ENCODE data around the gene TMEM187. TPM values are rescaled to one million over a fixed set of nuclear protein-coding genes. Genes with fewer than 3 reads are reported as not detected.
A peak's percentile ranks its signal among the peaks of the same experiment; 100 is the strongest.

TMEM187 gene
- polyA plus RNA-seq, 1 experiment: 3.2 TPM

DNA sequence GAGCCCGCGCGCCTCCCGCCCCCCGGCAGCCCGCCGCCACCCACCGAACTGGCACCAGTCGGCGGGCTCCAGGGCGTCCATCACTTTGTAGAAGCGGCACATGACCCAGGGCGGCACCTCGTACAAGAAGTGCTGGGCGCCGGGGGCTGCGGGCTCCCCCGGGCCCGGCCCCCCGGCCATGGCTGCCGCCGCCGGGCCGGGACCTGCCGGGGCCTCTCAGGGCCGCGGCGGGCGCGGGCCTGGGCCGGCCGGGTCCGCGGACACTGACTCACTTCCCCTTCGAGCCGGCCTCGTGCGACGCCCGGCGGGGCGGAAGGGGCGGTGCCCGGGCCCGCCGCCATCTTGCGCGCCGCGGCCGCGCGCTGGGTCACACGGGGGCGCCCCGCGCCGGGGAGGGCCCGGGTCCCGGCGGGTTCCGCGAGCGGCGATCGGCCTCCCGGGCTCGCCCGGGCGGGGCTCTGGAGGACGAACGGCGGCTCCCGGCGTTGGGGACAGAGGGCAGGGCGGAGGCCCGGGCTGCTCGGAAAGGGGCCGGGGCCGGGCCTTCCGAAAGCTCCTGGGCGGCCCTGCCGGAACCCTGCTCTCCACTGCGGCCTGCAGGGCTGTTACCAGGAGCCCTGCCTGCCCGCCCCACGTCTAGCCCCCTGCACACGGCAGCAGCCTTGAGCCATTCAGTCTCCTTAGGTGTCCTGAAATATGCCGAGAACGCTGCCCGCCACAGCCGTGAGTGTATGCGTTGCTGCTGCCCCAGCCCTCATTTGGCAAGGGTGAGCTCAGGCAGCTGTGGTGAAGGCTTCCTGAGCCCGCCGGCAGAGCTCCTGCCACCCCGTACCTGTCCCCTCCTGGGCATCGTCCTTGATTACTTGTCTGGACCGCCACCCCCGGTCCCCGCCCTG, 47.3 kb downstream of the TMEM187 start, which contains the start of gene IRAK1:
Gene IRAK1 (minus strand): TSS at position 270 of the 896 bp plus-strand sequence. CDS start 90 bp downstream, at position 180.
- Histone ChIP-seq H3K4me3 (ENCODE audit: low read depth, low read length) (peak within 1 kb of the TSS; percentile 63), H3K27me3 (ENCODE audit: control insufficient read depth, insufficient read depth, low read length) (no peaks in the 10 kb centered on the region), H3K9me3 (ENCODE audit: control insufficient read depth, insufficient read depth, low read length) (no peaks in the 10 kb centered on the region), H3K27ac (ENCODE audit: low read depth, low read length) (peak within 1 kb of the TSS; percentile 65)
- POLR2A ChIA-PET: interaction anchor here (1.3 kb wide), 1 partner anchor 21 kb away, joined by 4 read pairs; no protein-coding TSS in a partner anchor
- DNase-seq (ENCODE audit: low read depth, low spot score): no peak
- CTCF ChIA-PET: interaction anchor here (0.5 kb wide), 1 partner anchor 11 kb away, joined by 3 read pairs; no protein-coding TSS in a partner anchor
- TF ChIP-seq, protein P1, sequence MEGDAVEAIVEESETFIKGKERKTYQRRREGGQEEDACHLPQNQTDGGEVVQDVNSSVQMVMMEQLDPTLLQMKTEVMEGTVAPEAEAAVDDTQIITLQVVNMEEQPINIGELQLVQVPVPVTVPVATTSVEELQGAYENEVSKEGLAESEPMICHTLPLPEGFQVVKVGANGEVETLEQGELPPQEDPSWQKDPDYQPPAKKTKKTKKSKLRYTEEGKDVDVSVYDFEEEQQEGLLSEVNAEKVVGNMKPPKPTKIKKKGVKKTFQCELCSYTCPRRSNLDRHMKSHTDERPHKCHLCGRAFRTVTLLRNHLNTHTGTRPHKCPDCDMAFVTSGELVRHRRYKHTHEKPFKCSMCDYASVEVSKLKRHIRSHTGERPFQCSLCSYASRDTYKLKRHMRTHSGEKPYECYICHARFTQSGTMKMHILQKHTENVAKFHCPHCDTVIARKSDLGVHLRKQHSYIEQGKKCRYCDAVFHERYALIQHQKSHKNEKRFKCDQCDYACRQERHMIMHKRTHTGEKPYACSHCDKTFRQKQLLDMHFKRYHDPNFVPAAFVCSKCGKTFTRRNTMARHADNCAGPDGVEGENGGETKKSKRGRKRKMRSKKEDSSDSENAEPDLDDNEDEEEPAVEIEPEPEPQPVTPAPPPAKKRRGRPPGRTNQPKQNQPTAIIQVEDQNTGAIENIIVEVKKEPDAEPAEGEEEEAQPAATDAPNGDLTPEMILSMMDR (IDR thresholded peaks at IDR 0.05; ENCODE audit: low read depth, low read length): no peak

DNA sequence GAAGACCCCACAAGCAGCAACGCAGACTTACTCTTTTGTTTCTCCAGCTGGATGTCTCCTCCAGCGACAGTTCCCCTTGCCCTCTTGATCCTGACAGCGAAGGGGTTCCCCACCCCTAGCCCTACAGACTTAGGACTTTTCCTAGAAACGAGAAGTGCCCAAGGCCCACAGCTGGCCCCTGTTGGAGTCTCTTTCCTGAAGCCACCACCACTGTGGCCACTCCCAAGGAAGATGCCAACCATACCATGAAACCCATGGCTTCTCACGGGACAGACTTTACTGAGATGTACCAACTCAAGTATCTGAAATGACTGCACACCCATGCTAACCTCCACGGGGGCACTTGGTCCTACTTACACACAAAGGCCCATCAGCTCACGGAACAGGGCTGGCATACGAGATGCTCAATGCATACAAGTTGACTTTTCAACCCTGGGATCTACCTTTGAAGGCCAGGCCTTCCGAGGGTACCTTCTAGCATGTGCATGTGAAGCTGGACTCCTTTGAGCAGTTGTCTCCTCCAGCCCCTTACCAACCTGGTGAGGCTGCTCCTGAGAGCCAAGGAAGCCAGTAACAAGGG, 48.1 kb downstream of the TMEM187 start:
- peak overlapping the region; percentile 65 for H3K27ac ChIP-seq (ENCODE audit: low read depth, low read length)
- ChIA-PET CTCF (interaction anchor here (0.5 kb wide), 1 partner anchor 11 kb away, joined by 3 read pairs; no protein-coding TSS in a partner anchor), POLR2A (interaction anchor here (1.3 kb wide), 1 partner anchor 20 kb away, joined by 4 read pairs; no protein-coding TSS in a partner anchor)
- TF ChIP-seq, protein P1 (IDR thresholded peaks at IDR 0.05; ENCODE audit: low read depth, low read length): no peak
- DNase-seq (ENCODE audit: low read depth, low spot score): no peak
- no peaks in the 10 kb centered on the region for H3K9me3 ChIP-seq (ENCODE audit: control insufficient read depth, insufficient read depth, low read length)
- H3K27me3 ChIP-seq (ENCODE audit: control insufficient read depth, insufficient read depth, low read length): no peaks in the 10 kb centered on the region
- H3K4me3 ChIP-seq (ENCODE audit: low read depth, low read length): peak overlapping the region; percentile 58

DNA sequence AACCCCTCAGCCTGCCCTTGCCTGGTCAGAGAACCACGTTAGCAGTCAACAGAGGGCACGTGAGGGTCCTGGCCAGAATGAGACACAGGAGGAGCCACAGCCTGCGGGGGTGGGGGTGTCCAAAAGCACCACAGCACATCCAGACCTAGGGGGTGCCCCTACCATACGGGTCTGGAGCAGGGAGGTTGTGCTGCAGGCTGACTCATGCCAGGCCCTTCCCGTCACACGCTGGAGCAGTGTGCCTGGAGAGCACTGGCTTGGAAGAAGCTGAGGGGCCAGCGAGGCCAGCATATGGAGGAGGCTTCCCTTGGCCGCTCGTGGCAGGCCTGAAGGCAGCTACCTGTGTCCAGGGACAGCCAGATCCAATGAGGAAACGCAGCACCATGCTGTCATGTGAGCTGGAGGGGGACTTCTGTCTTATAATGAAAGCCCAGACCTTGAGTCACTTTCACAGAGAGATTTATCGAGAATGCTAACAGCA, 48.6 kb downstream of the TMEM187 start:
- Histone ChIP-seq H3K27me3 (ENCODE audit: control insufficient read depth, insufficient read depth, low read length) (no peaks in the 10 kb centered on the region), H3K27ac (ENCODE audit: low read depth, low read length) (no peak overlapping the region), H3K4me3 (ENCODE audit: low read depth, low read length) (no peak overlapping the region), H3K9me3 (ENCODE audit: control insufficient read depth, insufficient read depth, low read length) (no peaks in the 10 kb centered on the region)
- TF ChIP-seq, protein P1 (IDR thresholded peaks at IDR 0.05; ENCODE audit: low read depth, low read length): no peak
- POLR2A ChIA-PET: interaction anchor here (0.5 kb wide), 1 partner anchor 348 kb away, joined by 3 read pairs; no protein-coding TSS in a partner anchor
- no peak for DNase-seq (ENCODE audit: low read depth, low spot score)
- CTCF ChIA-PET: no interaction called here

DNA sequence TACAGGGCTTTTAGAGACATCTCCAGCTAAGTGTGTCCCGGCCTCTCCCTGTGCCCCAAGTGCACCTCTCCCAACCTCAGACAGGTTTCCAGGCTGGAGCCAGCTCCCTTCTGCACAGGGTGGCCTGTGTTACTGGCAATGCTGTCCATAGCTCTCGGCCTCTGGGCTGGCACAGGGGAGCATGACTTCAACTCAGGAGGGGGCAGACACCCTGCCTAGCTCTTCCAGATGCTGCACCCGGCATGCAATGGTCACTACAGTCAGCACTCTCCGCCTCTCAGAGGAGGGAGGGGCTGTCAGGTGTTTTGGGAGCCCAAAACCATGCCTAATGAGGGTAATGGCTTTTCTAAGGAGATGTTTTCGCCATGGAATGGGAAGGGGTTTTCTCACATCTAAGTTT, 49.6 kb downstream of the TMEM187 start:
- H3K27ac ChIP-seq (ENCODE audit: low read depth, low read length): no peak overlapping the region
- no peaks in the 10 kb centered on the region for H3K27me3 ChIP-seq (ENCODE audit: control insufficient read depth, insufficient read depth, low read length)
- no peaks in the 10 kb centered on the region for H3K9me3 ChIP-seq (ENCODE audit: control insufficient read depth, insufficient read depth, low read length)
- TF ChIP-seq, protein P1 (IDR thresholded peaks at IDR 0.05; ENCODE audit: low read depth, low read length): no peak
- no peak for DNase-seq (ENCODE audit: low read depth, low spot score)
- H3K4me3 ChIP-seq (ENCODE audit: low read depth, low read length): no peak overlapping the region
- POLR2A ChIA-PET: no interaction called here
- CTCF ChIA-PET: no interaction called here
